CD4-positive, alpha-beta memory T cell (primary cell): Measurements from ENCODE around the gene HERPUD2. TPM values are rescaled to one million over a fixed set of nuclear protein-coding genes. Genes with fewer than 3 reads are reported as not detected.
A peak's percentile ranks its signal among the peaks of the same experiment; 100 is the strongest.
"Not testable (repeated sequence)": the region's sequence is repeated elsewhere in the genome, so short reads cannot be mapped to it uniquely, and the experiment has no call there.

Experiments
- CTCF ChIA-PET: fragments of 350-600 bp; sonication (Branson Sonifier 250); formaldehyde crosslinking; loops from one replicate; lab custom pipeline; 2021; ENCODE audit warnings: inconsistent platforms; ENCODE audit not compliant: partially characterized antibody; lab: Charles Lee
- POLR2A ChIA-PET: fragments of 350-600 bp; sonication (Branson Sonifier 250); formaldehyde crosslinking; loops from one replicate; lab custom pipeline; 2021; ENCODE audit not compliant: partially characterized antibody; lab: Charles Lee
- DNase-seq, 5 donors: peaks; one replicate each; pipeline versions ENCODE4 v3.0.0 to v3.0.0-alpha.2; 2020 to 2022; ENCODE audit warnings: mixed read lengths in 1 of 5
- H3K27ac ChIP-seq: one replicate; pipeline ENCODE4 v1.7.0; 2013; ENCODE audit warnings: low read depth, low read length
- H3K27me3 ChIP-seq: 2 replicates; pipeline ENCODE4 v1.7.0; 2013; ENCODE audit warnings: mild to moderate bottlenecking, low read length, moderate library complexity; ENCODE audit not compliant: insufficient read depth
- H3K36me3 ChIP-seq: 2 replicates; pipeline ENCODE4 v1.7.0; 2013; ENCODE audit warnings: mild to moderate bottlenecking, low read length, moderate library complexity; ENCODE audit not compliant: insufficient read depth
- H3K4me1 ChIP-seq: 2 replicates; pipeline ENCODE4 v1.7.0; 2013; ENCODE audit warnings: mild to moderate bottlenecking, low read length, moderate library complexity; ENCODE audit not compliant: insufficient read depth
- H3K4me3 ChIP-seq, 2 donors: one replicate each; pipeline ENCODE4 v1.7.0; 2013; ENCODE audit warnings: low read length in 2 of 2, mild to moderate bottlenecking in 1 of 2
- H3K9me3 ChIP-seq, 2 donors: one replicate each; pipeline ENCODE4 v1.7.0; 2013; ENCODE audit warnings: low read length in 2 of 2, control low read depth in 1 of 2; ENCODE audit not compliant: control insufficient read depth in 1 of 2
- H3K27ac Mint-ChIP-seq, 7 donors: one replicate each; pipeline ENCODE4 v1.8.0; 2020 to 2021; ENCODE audit warnings: mixed read lengths in 7 of 7, mild to moderate bottlenecking in 6 of 7, inconsistent platforms in 3 of 7, moderate library complexity in 3 of 7
- H3K27me3 Mint-ChIP-seq, 2 donors: one replicate each; pipeline ENCODE4 v1.8.0; 2020 to 2021; ENCODE audit warnings: mixed read lengths in 2 of 2
- H3K36me3 Mint-ChIP-seq, 2 donors: one replicate each; pipeline ENCODE4 v1.8.0; 2020 to 2021; ENCODE audit warnings: mixed read lengths in 2 of 2, inconsistent platforms in 1 of 2, mild to moderate bottlenecking in 1 of 2
- H3K4me1 Mint-ChIP-seq, 4 donors: one replicate each; pipeline ENCODE4 v1.8.0; 2020 to 2021; ENCODE audit warnings: mixed read lengths in 4 of 4, mild to moderate bottlenecking in 1 of 4
- H3K4me3 Mint-ChIP-seq, 8 donors: one replicate each; pipeline ENCODE4 v1.8.0; 2020 to 2021; ENCODE audit warnings: mixed read lengths in 8 of 8, mild to moderate bottlenecking in 7 of 8, moderate library complexity in 6 of 8, inconsistent platforms in 3 of 8
- H3K9me3 Mint-ChIP-seq, 8 donors: one replicate each; pipeline ENCODE4 v1.8.0; 2020 to 2021; ENCODE audit warnings: mixed read lengths in 8 of 8, mild to moderate bottlenecking in 5 of 8, inconsistent platforms in 3 of 8, moderate library complexity in 1 of 8
- intact Hi-C: fragments of 100-400 bp; cut with micrococcal nuclease; formaldehyde crosslinking; loops from one replicate; pipeline ENCODE4 v1.15.1; 2023
- polyA plus RNA-seq, 2 donors: library from polyadenylated mRNA; unstranded; fragments of 300-500 nt; fragmentation: Illumina TruSeq; gene quantifications; one replicate each; pipeline ENCODE4 v1.2.3, GENCODE V29; 2021
- total RNA-seq, 2 experiments: library from RNA; stranded (reverse); gene quantifications; one replicate each; pipeline ENCODE4 v1.2.3, GENCODE V29; 2021

The HERPUD2 gene
- total and polyA plus RNA-seq, 4 experiments from 2014 or later: 67.3 to 99.2 (median 80.5) TPM

- not testable (repeated sequence) for H3K27me3 Mint-ChIP-seq, H3K4me3 ChIP-seq, H3K9me3 ChIP-seq, H3K4me3 Mint-ChIP-seq, H3K36me3 ChIP-seq, H3K27ac Mint-ChIP-seq, DNase-seq, H3K27me3 ChIP-seq, H3K9me3 Mint-ChIP-seq, H3K27ac ChIP-seq
- peaks cover 13% of the 10 kb centered on the region for H3K4me1 ChIP-seq
- ChIA-PET CTCF (interaction anchor here (1.0 to 3.7 kb wide), 6 partner anchors 10 to 620 kb away, joined by 4 to 25 read pairs (median 4); no protein-coding TSS in a partner anchor), POLR2A (interaction anchor here (13.7 kb wide), 1 partner anchor 103 kb away, joined by 196 read pairs; the partner anchor contains the start of gene SEPTIN7)
- peaks cover 0 to 18% of the 10 kb centered on the region in 2 donors for H3K36me3 Mint-ChIP-seq
- H3K4me1 Mint-ChIP-seq: peaks cover 9 to 33% (median 17%) of the 10 kb centered on the region in 4 donors
- intact Hi-C loops: loop anchor here (10.0 kb wide), 1 partner anchor 666 kb away; a partner anchor contains a TSS
These were observed 3.4 kb upstream of the HERPUD2 start for GRCh38 chr7:35698382-35698781.

GRCh38 chr7:35697414-35698175 is 2.7 kb upstream of the HERPUD2 start:
- Mint-ChIP-seq H3K27ac (peak overlapping the region in 2 of 7 donors; percentile 78 to 99), H3K4me3 (peak overlapping the region in 1 of 8 donors; percentile 36)
- CTCF ChIA-PET: interaction anchor here (1.0 to 3.7 kb wide), 5 partner anchors 10 to 621 kb away, joined by 4 to 25 read pairs (median 5); no protein-coding TSS in a partner anchor

DNA sequence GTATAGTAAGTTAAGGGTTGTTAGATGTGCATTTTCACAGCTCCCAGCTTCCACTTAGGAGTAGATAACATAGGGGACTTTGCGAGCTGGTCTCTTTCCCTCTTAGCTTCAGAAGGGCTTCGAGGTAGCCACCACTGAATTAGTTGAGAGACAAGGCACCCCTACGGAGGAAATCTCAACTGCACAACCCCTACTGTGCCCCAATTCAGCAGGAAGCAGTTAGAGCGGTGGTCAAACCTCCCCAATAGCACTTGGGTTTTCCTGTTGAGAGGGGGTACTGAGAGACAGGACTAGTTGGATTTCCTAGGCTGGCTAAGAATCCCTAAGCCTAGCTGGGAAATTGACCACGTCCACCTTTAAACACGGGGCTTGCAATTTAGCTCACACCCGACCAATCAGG is 1.1 kb upstream of the HERPUD2 start:
- Mint-ChIP-seq H3K4me1 (peaks cover 16 to 57% (median 30%) of the 10 kb centered on the region in 4 donors), H3K27me3 (no peaks in the 10 kb centered on the region), H3K36me3 (peaks cover 0 to 34% of the 10 kb centered on the region in 2 donors), H3K9me3 (peaks cover 0 to 2% (median 0%) of the 10 kb centered on the region in 8 donors), H3K4me3 (peak overlapping the region; percentile 94 to 99 (median 96)), H3K27ac (peak overlapping the region; percentile 86 to 100 (median 98))
- H3K4me3 ChIP-seq: peak overlapping the region; percentile 90 to 98
- H3K9me3 ChIP-seq: no peaks in the 10 kb centered on the region
- CTCF ChIA-PET: interaction anchor here (1.2 to 3.7 kb wide), 6 partner anchors 8 to 211 kb away, joined by 3 to 25 read pairs (median 12); partner anchors contain the start of gene SEPTIN7
- POLR2A ChIA-PET: interaction anchor here (0.9 to 13.7 kb wide), 11 partner anchors 9 to 1024 kb away, joined by 3 to 196 read pairs (median 5); partner anchors contain the start of gene SEPTIN7
- no peaks in the 10 kb centered on the region for H3K36me3 ChIP-seq
- peak overlapping the region; percentile 93 for H3K27ac ChIP-seq
- H3K27me3 ChIP-seq: no peaks in the 10 kb centered on the region
- DNase-seq: peak in 2 of 5 donors; percentile 7 to 13
- intact Hi-C loops: loop anchor here (1.0 to 10.0 kb wide), 3 partner anchors 13 to 669 kb away; a partner anchor contains a TSS
- peaks cover 25% of the 10 kb centered on the region for H3K4me1 ChIP-seq

More at GRCh38 chr7:35697414-35698175, 2.7 kb upstream of the HERPUD2 start:
- H3K36me3 Mint-ChIP-seq: peaks cover 0 to 25% of the 10 kb centered on the region in 2 donors
- H3K4me1 Mint-ChIP-seq: peaks cover 10 to 41% (median 24%) of the 10 kb centered on the region in 4 donors
- H3K4me3 ChIP-seq: no peak overlapping the region
- DNase-seq: no peak
- H3K27me3 Mint-ChIP-seq: no peaks in the 10 kb centered on the region
- H3K9me3 ChIP-seq: no peaks in the 10 kb centered on the region
- no peaks in the 10 kb centered on the region for H3K27me3 ChIP-seq
- H3K9me3 Mint-ChIP-seq: peaks cover 0 to 2% (median 0%) of the 10 kb centered on the region in 8 donors
- H3K4me1 ChIP-seq: peaks cover 15% of the 10 kb centered on the region
- intact Hi-C loops: loop anchor here (10.0 kb wide), 1 partner anchor 667 kb away; a partner anchor contains a TSS
- no peaks in the 10 kb centered on the region for H3K36me3 ChIP-seq
- POLR2A ChIA-PET: interaction anchor here (1.2 to 13.7 kb wide), 5 partner anchors 9 to 104 kb away, joined by 3 to 196 read pairs (median 4); partner anchors contain the start of gene SEPTIN7
- H3K27ac ChIP-seq: no peak overlapping the region

DNA sequence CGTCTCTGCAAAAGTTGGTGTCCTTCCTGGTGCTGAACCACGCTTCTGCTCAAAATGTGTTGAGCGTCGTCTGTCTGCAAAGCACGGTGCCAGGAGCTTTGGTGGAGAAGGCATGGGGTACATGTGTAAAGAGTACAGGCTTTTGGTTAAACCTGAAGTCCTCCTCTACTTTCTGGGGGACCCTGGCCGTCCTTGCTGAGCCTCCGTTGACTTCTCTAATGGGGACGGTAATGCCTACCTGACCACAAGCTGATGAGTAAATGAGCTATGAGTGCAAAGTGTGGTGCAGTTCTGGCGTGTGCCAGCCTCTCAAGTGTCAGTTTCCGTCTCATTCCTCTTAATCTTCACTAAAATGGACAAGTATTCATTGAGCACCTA is 527 bp upstream of the HERPUD2 start:
- CTCF ChIA-PET: interaction anchor here (0.7 to 3.7 kb wide), 8 partner anchors 9 to 672 kb away, joined by 3 to 25 read pairs (median 5); partner anchors contain the start of gene SEPTIN7
- Mint-ChIP-seq H3K27ac (peak overlapping the region; percentile 86 to 100 (median 98)), H3K9me3 (peaks cover 0 to 2% (median 0%) of the 10 kb centered on the region in 8 donors), H3K4me1 (peaks cover 20 to 62% (median 35%) of the 10 kb centered on the region in 4 donors), H3K4me3 (peak overlapping the region; percentile 94 to 99 (median 96)), H3K27me3 (no peaks in the 10 kb centered on the region), H3K36me3 (peaks cover 0 to 38% of the 10 kb centered on the region in 2 donors)
- Histone ChIP-seq H3K4me1 (peaks cover 29% of the 10 kb centered on the region), H3K36me3 (no peaks in the 10 kb centered on the region), H3K4me3 (peak overlapping the region; percentile 90 to 98), H3K27me3 (no peaks in the 10 kb centered on the region), H3K9me3 (no peaks in the 10 kb centered on the region), H3K27ac (peak overlapping the region; percentile 93)
- POLR2A ChIA-PET: interaction anchor here (0.8 to 13.7 kb wide), 14 partner anchors 13 to 1025 kb away, joined by 3 to 196 read pairs (median 4); partner anchors contain the start of gene SEPTIN7
- peak in 2 of 5 donors; percentile 28 to 56 for DNase-seq
- intact Hi-C loops: loop anchor here (1.0 to 10.0 kb wide), 3 partner anchors 14 to 669 kb away; a partner anchor contains a TSS

DNA sequence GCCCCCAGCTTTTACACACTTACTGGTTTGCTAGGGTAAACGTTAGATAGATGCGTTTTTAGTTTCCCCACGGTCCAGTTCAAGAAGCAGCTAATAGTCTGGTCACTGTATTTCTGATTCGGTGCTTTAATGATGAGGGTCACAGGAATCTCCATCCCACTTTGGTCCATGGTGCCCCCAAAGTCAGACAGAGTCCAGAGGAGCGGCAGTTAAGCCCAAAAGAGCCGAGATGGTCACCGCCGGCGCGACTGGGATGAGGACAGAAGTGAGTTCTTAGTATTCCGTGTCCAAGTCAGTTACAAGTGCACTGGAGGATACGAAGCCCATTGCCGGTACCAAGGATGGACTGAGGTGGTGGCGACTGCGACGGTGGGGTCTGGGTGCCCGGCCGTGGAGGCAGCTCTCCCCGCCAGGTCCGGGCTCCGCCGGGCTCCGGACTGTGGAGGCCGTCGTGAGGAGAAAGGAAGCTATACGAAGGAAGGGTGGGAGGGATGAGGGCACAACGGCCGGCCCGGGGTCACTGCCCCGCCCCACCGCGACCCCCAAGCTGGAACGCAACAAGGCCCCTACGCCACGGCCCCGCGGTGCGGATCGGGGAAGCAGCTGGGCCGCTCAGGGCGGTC is 663 bp downstream of the HERPUD2 start:
- Mint-ChIP-seq H3K27me3 (no peaks in the 10 kb centered on the region), H3K4me1 (peaks cover 27 to 74% (median 45%) of the 10 kb centered on the region in 4 donors), H3K36me3 (peaks cover 0 to 42% of the 10 kb centered on the region in 2 donors), H3K27ac (peak overlapping the region; percentile 86 to 98 (median 96)), H3K4me3 (peak overlapping the region; percentile 86 to 98 (median 92)), H3K9me3 (peaks cover 0 to 2% (median 0%) of the 10 kb centered on the region in 8 donors)
- Histone ChIP-seq H3K9me3 (no peaks in the 10 kb centered on the region), H3K27me3 (no peaks in the 10 kb centered on the region), H3K4me1 (peaks cover 40% of the 10 kb centered on the region), H3K27ac (peak overlapping the region; percentile 93), H3K4me3 (peak overlapping the region; percentile 90 to 95), H3K36me3 (no peaks in the 10 kb centered on the region)
- DNase-seq: peak in 3 of 5 donors; percentile 8 to 39 (median 19)
- ChIA-PET POLR2A (interaction anchor here (0.6 to 13.7 kb wide), 17 partner anchors 11 to 593 kb away, joined by 3 to 196 read pairs (median 4); partner anchors contain the start of gene SEPTIN7), CTCF (interaction anchor here (1.0 to 3.1 kb wide), 6 partner anchors 15 to 657 kb away, joined by 3 to 18 read pairs (median 5); partner anchors contain the start of genes DPY19L1 and SEPTIN7)
- intact Hi-C loops: loop anchor here (5.0 to 10.0 kb wide), 4 partner anchors 37 to 671 kb away; partner anchors contain the start of gene EEPD1

- ChIA-PET CTCF (interaction anchor here (0.7 to 1.4 kb wide), 3 partner anchors 15 to 32 kb away, joined by 3 to 4 read pairs (median 3); no protein-coding TSS in a partner anchor), POLR2A (interaction anchor here (0.8 to 13.7 kb wide), 9 partner anchors 9 to 1758 kb away, joined by 3 to 196 read pairs (median 4); partner anchors contain the start of gene SEPTIN7)
- Histone ChIP-seq H3K36me3 (no peaks in the 10 kb centered on the region), H3K9me3 (no peaks in the 10 kb centered on the region), H3K27ac (peak overlapping the region; percentile 93), H3K4me3 (peak overlapping the region; percentile 4 to 90), H3K27me3 (no peaks in the 10 kb centered on the region), H3K4me1 (peaks cover 62% of the 10 kb centered on the region)
- peaks cover 0 to 2% (median 0%) of the 10 kb centered on the region in 8 donors for H3K9me3 Mint-ChIP-seq
- H3K27ac Mint-ChIP-seq: peak overlapping the region; percentile 86 to 98 (median 96)
- peaks cover 13 to 49% of the 10 kb centered on the region in 2 donors for H3K36me3 Mint-ChIP-seq
- H3K4me1 Mint-ChIP-seq: peaks cover 45 to 94% (median 64%) of the 10 kb centered on the region in 4 donors
- peak overlapping the region; percentile 86 to 98 (median 92) for H3K4me3 Mint-ChIP-seq
- no peaks in the 10 kb centered on the region for H3K27me3 Mint-ChIP-seq
- DNase-seq: peak; percentile 50 to 67 (median 56)
- intact Hi-C loops: loop anchor here (2.0 to 10.0 kb wide), 6 partner anchors 15 to 673 kb away; partner anchors contain the start of gene EEPD1
These were observed 3.1 kb downstream of the HERPUD2 start for GRCh38 chr7:35691827-35692307.
